Amygdala (tissue), 56 donors: ENCODE data around the gene ANKS4B.
"Not testable (repeated sequence)": the region's sequence is repeated elsewhere in the genome, so short reads cannot be mapped to it uniquely, and the experiment has no call there.

Source experiments
- DNase-seq, 56 donors: peaks; one replicate each; lab custom pipeline; 2025; lab: John Stamatoyannopoulos, UW

ANKS4B gene

GRCh38 chr16:21260870-21261791, 27.6 kb downstream of the ANKS4B start:
- no peak for DNase-seq

GRCh38 chr16:21262779-21263639, 29.5 kb downstream of the ANKS4B start:
- DNase-seq: no peak

GRCh38 chr16:21263640-21264570, 30.4 kb downstream of the ANKS4B start:
- DNase-seq: no peak

- DNase-seq: peak in 2 of 56 donors; percentile 1 to 4
Measured at GRCh38 chr16:21264571-21265036, 31.1 kb downstream of the ANKS4B start.

- peak in 1 of 56 donors; percentile 2 for DNase-seq
Measured at GRCh38 chr16:21265104-21265837, 31.8 kb downstream of the ANKS4B start.

- no peak for DNase-seq
Measured at GRCh38 chr16:21267298-21267697, 33.8 kb downstream of the ANKS4B start.

- no peak for DNase-seq
Measured at GRCh38 chr16:21268236-21268635, 34.7 kb downstream of the ANKS4B start.

- DNase-seq: no peak
Measured at GRCh38 chr16:21272253-21272652, 38.8 kb downstream of the ANKS4B start.

GRCh38 chr16:21272763-21273162, 39.3 kb downstream of the ANKS4B start:
- not testable (repeated sequence) for DNase-seq

- DNase-seq: no peak
Measured at GRCh38 chr16:21274172-21274726, 40.8 kb downstream of the ANKS4B start.

GRCh38 chr16:21275529-21275928, 42.0 kb downstream of the ANKS4B start:
- no peak for DNase-seq

- no peak for DNase-seq
Measured at GRCh38 chr16:21276090-21276489, 42.6 kb downstream of the ANKS4B start.

GRCh38 chr16:21277045-21277926, 43.8 kb downstream of the ANKS4B start:
- DNase-seq: peak in 2 of 56 donors; percentile 1 to 11

- DNase-seq: peak in 16 of 56 donors; percentile 0 to 51 (median 15)
Measured at GRCh38 chr16:21277927-21278706, 44.6 kb downstream of the ANKS4B start, which contains the start of gene CRYM. Gene CRYM, minus strand, starts transcription at chr16:21278290. Its CDS starts 39 bp downstream, at chr16:21278251.

- no peak for DNase-seq
Measured at GRCh38 chr16:21279501-21279900, 46.0 kb downstream of the ANKS4B start.

- DNase-seq: no peak
Measured at GRCh38 chr16:21281698-21282389, 48.3 kb downstream of the ANKS4B start.
